Measurements from ENCODE around the gene LRRC46. TPM values are rescaled to one million over a fixed set of nuclear protein-coding genes. Genes with fewer than 3 reads are reported as not detected.

The LRRC46 gene
- total and polyA plus RNA-seq, 8 donors = 0.44 to 16.5 (median 7.8) TPM

DNA sequence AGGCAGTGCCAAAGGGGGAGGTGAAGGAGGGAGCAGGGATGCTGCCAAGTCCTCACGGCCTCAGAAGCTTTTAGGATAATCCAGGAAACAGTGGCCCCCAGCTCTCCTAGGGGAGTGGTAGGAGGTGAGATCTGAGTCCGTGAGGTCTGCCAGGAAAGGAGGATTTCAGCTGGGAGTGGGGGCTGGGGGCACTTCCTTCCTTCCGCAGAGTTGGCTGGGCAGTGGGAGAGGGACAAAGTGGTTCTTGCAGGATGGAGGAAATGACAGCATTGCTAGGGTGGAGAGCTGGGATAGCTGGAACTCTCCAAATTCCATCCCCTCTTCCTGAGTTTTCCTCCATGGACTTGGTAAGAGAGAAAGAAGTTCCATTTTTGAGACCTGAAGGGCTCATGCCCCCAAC, 24.3 kb downstream of the LRRC46 start:
- no peak for ATAC-seq
- H3K4me3 ChIP-seq = no peak overlapping the region
- peak overlapping the region; percentile 33 to 59 for H3K27ac ChIP-seq
- intact Hi-C loops (cut with DNase I) = no loop called here
- peaks cover 26 to 74% of the 10 kb centered on the region in 2 donors for H3K27me3 ChIP-seq
- peaks cover 0 to 7% of the 10 kb centered on the region in 2 donors for H3K4me1 ChIP-seq
- H3K36me3 ChIP-seq = no peaks in the 10 kb centered on the region
- TF ChIP-seq, protein P1, sequence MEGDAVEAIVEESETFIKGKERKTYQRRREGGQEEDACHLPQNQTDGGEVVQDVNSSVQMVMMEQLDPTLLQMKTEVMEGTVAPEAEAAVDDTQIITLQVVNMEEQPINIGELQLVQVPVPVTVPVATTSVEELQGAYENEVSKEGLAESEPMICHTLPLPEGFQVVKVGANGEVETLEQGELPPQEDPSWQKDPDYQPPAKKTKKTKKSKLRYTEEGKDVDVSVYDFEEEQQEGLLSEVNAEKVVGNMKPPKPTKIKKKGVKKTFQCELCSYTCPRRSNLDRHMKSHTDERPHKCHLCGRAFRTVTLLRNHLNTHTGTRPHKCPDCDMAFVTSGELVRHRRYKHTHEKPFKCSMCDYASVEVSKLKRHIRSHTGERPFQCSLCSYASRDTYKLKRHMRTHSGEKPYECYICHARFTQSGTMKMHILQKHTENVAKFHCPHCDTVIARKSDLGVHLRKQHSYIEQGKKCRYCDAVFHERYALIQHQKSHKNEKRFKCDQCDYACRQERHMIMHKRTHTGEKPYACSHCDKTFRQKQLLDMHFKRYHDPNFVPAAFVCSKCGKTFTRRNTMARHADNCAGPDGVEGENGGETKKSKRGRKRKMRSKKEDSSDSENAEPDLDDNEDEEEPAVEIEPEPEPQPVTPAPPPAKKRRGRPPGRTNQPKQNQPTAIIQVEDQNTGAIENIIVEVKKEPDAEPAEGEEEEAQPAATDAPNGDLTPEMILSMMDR (IDR thresholded peaks at IDR 0.05) = no peak
- no peak for DNase-seq
- H3K9me3 ChIP-seq = no peaks in the 10 kb centered on the region

DNA sequence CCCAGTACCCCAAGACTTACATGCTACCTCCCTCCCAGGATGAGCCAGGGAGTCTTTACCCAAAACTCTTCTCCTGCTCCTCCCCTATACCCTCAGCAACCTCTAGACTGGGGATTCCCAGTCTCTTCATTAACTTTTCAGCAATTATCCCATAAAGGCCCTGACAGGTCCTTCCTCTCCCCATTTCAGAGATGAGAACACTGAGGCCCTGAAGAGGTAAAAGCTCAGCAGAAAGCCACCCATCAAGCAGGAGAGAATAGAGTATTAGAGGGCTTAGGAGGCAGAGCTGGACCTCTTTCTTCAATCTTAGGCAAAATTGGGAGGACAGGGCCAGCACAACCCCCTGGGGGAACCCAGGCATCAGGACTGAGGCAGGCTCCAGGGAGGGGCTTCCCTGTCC, 25.4 kb downstream of the LRRC46 start:
- ATAC-seq = no peak
- H3K9me3 ChIP-seq = no peaks in the 10 kb centered on the region
- no peak for DNase-seq
- TF ChIP-seq, protein P1 (IDR thresholded peaks at IDR 0.05) = no peak
- no peaks in the 10 kb centered on the region for H3K36me3 ChIP-seq
- peaks cover 24 to 63% of the 10 kb centered on the region in 2 donors for H3K27me3 ChIP-seq
- H3K4me3 ChIP-seq = no peak overlapping the region
- no peaks in the 10 kb centered on the region for H3K4me1 ChIP-seq
- intact Hi-C loops (cut with DNase I) = no loop called here
- H3K27ac ChIP-seq = peak overlapping the region in 1 of 2 donors; percentile 33

DNA sequence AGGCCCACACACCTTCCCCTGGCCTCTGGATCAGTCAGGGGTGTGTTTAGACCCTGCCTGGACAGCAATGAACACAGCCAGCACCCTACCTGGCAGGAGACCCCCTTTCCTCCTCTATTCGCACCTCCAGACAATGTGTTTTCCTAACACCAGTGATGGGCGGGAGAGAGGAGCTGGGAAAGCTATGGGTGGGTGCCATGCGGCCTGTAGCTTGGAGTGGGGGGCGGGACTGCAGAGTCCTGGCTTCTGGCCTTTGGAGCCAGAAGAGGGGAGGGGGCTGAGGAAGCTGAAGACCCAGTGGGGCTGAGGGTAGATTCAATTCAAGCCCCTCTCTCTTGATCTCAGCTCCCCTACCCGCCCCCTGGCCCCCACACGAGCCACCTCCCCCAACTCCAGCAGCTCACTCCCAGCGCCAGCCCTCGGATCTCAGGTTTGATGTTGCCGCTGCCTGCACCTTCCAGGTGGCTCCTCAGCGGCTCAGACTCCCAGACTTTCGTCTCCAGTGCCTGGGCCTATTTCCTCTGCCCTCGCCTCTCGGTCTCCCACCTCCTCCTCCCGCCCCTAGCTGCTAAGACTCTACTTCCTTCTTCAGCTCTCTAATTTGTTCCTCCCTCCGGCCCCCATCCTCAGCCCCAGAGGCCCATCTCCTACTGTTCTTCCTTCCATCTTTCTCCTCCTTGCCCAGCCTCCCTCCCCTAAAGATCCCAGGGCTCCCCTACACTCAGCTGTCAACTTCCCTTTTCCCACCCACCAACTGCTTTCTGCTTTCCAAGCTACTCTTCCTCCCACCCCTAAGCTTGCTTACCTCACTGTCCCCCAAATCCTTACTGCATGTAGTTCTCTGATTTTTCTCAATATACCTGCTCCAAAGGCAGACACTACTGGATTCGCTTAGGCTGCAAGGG, 26.3 kb downstream of the LRRC46 start:
- no peak overlapping the region for H3K4me3 ChIP-seq
- H3K4me1 ChIP-seq = peaks cover 0 to 5% of the 10 kb centered on the region in 2 donors
- no peak overlapping the region for H3K27ac ChIP-seq
- H3K27me3 ChIP-seq = peaks cover 15 to 53% of the 10 kb centered on the region in 2 donors
- H3K36me3 ChIP-seq = no peaks in the 10 kb centered on the region
- intact Hi-C loops (cut with DNase I) = no loop called here
- TF ChIP-seq, protein P1 (IDR thresholded peaks at IDR 0.05) = no peak
- DNase-seq (no peak), ATAC-seq (no peak)
- H3K9me3 ChIP-seq = no peaks in the 10 kb centered on the region

DNA sequence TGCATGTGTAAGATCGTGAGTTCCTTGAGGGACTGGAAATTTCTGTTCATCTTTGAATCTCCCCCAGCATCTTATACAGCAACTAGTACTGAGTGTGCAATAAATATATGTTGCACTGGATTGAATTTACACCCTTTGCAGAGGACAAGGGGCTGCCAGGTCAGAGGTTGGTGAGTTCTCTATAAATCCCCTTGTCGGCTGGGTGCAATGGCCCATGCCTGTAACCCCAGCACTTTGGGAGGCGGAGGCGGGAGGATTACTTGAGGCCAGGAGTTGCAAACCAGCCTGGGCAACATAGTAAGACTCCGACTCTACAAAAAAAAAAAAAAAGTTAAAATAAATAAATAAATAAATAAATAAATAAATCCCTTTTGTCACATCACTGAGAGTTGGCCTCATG, 28.9 kb downstream of the LRRC46 start:
- Histone ChIP-seq H3K4me1 (peaks cover 0 to 6% of the 10 kb centered on the region in 2 donors), H3K27ac (no peak overlapping the region), H3K27me3 (peaks cover 2 to 27% of the 10 kb centered on the region in 2 donors), H3K4me3 (no peak overlapping the region), H3K9me3 (no peaks in the 10 kb centered on the region), H3K36me3 (no peaks in the 10 kb centered on the region)
- intact Hi-C loops (cut with DNase I) = no loop called here
- DNase-seq (no peak), ATAC-seq (no peak)
- TF ChIP-seq, protein P1 (IDR thresholded peaks at IDR 0.05) = no peak

DNA sequence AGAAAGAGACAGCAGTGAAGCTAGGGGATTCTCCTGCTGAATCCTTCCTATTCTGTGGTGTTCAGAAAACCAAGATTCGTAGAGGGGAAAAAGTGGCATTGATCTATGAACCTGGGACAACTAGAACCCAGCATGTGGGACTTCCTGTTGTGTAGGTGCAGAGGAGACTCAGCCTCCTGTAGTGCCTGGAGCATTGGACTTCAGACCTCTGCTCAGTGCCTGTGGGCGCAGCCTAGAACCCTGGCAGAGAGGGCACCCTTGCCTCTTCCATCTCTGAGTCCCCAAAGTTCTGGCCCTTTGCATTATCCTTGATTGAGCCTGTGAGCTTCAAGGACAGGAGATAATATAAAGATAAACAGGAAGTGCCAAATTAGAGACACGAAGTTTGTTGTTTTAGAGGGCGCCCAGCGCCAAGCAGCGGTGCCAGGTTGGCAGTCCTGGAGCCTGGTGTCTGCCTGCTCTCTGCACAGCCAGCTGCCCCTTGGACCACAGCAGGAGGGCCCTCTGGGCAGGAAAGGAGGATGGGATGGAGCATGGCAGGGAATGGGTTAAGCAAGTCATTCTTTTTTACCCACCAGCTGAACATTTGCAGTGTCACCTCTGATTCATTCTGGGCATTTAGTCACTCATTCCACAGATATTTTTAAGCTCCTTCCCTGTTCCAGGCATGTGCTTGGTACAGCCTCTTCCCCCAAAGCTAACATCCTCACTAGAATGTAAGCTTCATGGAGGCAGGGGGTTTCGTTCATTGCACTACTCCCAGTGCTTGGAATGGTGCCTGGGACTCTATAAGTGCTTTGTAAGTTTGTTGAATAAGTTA, 31.4 kb downstream of the LRRC46 start:
- H3K4me1 ChIP-seq = peaks cover 0 to 6% of the 10 kb centered on the region in 2 donors
- TF ChIP-seq, protein P1 (IDR thresholded peaks at IDR 0.05) = no peak
- no peak overlapping the region for H3K4me3 ChIP-seq
- peaks cover 0 to 3% of the 10 kb centered on the region in 2 donors for H3K27me3 ChIP-seq
- DNase-seq (no peak), ATAC-seq (peak; percentile 16)
- intact Hi-C loops (cut with DNase I) = no loop called here
- H3K9me3 ChIP-seq = no peaks in the 10 kb centered on the region
- peak overlapping the region in 1 of 2 donors; percentile 28 for H3K27ac ChIP-seq
- no peaks in the 10 kb centered on the region for H3K36me3 ChIP-seq

Measured in left lung (tissue), 10 donors.